Panc1 (cell line): Measurements from ENCODE around the gene RASSF5. TPM values are rescaled to one million over a fixed set of nuclear protein-coding genes. Genes with fewer than 3 reads are reported as not detected.
"Not testable (repeated sequence)": the region's sequence is repeated elsewhere in the genome, so short reads cannot be mapped to it uniquely, and the experiment has no call there.

Experiments used
- ATAC-seq: fragments of 200-7000 bp; cut with Tn5 transposase; 2 replicates; pipeline ENCODE4 v1.9.1; 2020; ENCODE audit warnings: mild to moderate bottlenecking, moderate library complexity
- BruUV-seq: library from RNA; stranded (reverse); fragments of 400-500 nt; replicated peaks from 2 replicates; lab custom pipeline; 2021; lab: Mats Ljungman, UMichigan
- CTCF ChIA-PET: fragments of 300-600 bp; sonication (Branson Sonifier 250); formaldehyde crosslinking; loops from one replicate; lab custom pipeline; 2022; ENCODE audit warnings: antibody characterized with exemption; lab: Charles Lee
- POLR2A ChIA-PET: fragments of 300-600 bp; sonication (Branson Sonifier 250); formaldehyde crosslinking; loops from one replicate; lab custom pipeline; 2022; ENCODE audit warnings: antibody characterized with exemption; lab: Charles Lee
- DNase-seq: peaks from one replicate; pipeline ENCODE4 v3.0.0-alpha.2; 2010; ENCODE audit warnings: low read depth, low spot score
- H3K27ac ChIP-seq: 2 replicates; pipeline ENCODE4 v1.5.1; 2011; ENCODE audit warnings: mild to moderate bottlenecking, low read length, inconsistent platforms
- H3K27me3 ChIP-seq: fragments of 200-500 bp; sonication (Bioruptor generic); 2 replicates; pipeline ENCODE4 v1.6.0; 2014; ENCODE audit warnings: low read length, inconsistent platforms; ENCODE audit not compliant: control insufficient read depth, insufficient read depth
- H3K36me3 ChIP-seq: fragments of 200-500 bp; sonication (Bioruptor generic); 2 replicates; pipeline ENCODE4 v1.5.1; 2014; ENCODE audit warnings: inconsistent platforms, mild to moderate bottlenecking, low read length, moderate library complexity; ENCODE audit not compliant: control insufficient read depth, insufficient read depth
- H3K4me1 ChIP-seq: 2 replicates; pipeline ENCODE4 v1.5.1; 2011; ENCODE audit warnings: inconsistent platforms, mild to moderate bottlenecking, low read length, moderate library complexity; ENCODE audit not compliant: control insufficient read depth, insufficient read depth
- H3K4me3 ChIP-seq, 2 experiments: 2 replicates each; pipeline ENCODE4 v1.5.1; 2011 to 2012; ENCODE audit warnings: low read depth in 2 of 2, low read length in 2 of 2, mild to moderate bottlenecking in 2 of 2, inconsistent platforms in 1 of 2, moderate library complexity in 1 of 2
- H3K9me3 ChIP-seq: fragments of 200-500 bp; sonication (Bioruptor generic); 2 replicates; pipeline ENCODE4 v1.5.1; 2014; ENCODE audit warnings: low read depth, mild to moderate bottlenecking, inconsistent platforms, low read length, moderate library complexity; ENCODE audit not compliant: control insufficient read depth, insufficient read depth
- POLR2AphosphoS5 ChIP-seq: IDR thresholded peaks from 2 replicates; pipeline ENCODE4 v1.6.1; 2012; ENCODE audit warnings: mild to moderate bottlenecking, low read depth, low read length, moderate library complexity
- SIN3A ChIP-seq: IDR thresholded peaks from 2 replicates; pipeline ENCODE4 v1.6.1; 2012; ENCODE audit warnings: low read depth, mild to moderate bottlenecking, low read length, moderate library complexity, borderline replicate concordance; ENCODE audit not compliant: insufficient read depth
- TCF7L2 ChIP-seq: IDR thresholded peaks from 2 replicates; pipeline ENCODE4 v1.6.1; 2011; ENCODE audit warnings: mild to moderate bottlenecking, low read depth, low read length, inconsistent platforms
- in situ Hi-C: cut with HindIII; loops from 2 replicates; pipeline ENCODE4 v1.10.0; 2016; ENCODE audit warnings: low sequenced_read_pairs, low pct_unique_long_range_greater_than_20kb
- intact Hi-C: fragments of 100-400 bp; cut with micrococcal nuclease; formaldehyde crosslinking; loops from one replicate; pipeline ENCODE4 v1.10.0; 2022; ENCODE audit not compliant: unreplicated experiment
- total RNA-seq: library from RNA; stranded (reverse); gene quantifications from one replicate; pipeline ENCODE4 v1.2.1, GENCODE V29; 2021; ENCODE audit not compliant: unreplicated experiment
- TF ChIP-seq, protein P1 (sequence below): fragments of 450-650 bp; IDR thresholded peaks from 2 replicates; pipeline ENCODE4 v1.5.1; 2017; ENCODE audit warnings: mild to moderate bottlenecking
- TF ChIP-seq, protein P2 (sequence below), 2 experiments: IDR thresholded peaks; 2 replicates each; pipeline ENCODE4 v1.6.1; 2011 to 2012; ENCODE audit warnings: low read depth in 2 of 2, control low read depth in 1 of 2, low read length in 1 of 2, mild to moderate bottlenecking in 1 of 2, moderate library complexity in 1 of 2; ENCODE audit not compliant: insufficient read depth in 1 of 2

Gene RASSF5
- total RNA-seq, 1 experiment from 2014 or later, result 1.6 TPM

DNA sequence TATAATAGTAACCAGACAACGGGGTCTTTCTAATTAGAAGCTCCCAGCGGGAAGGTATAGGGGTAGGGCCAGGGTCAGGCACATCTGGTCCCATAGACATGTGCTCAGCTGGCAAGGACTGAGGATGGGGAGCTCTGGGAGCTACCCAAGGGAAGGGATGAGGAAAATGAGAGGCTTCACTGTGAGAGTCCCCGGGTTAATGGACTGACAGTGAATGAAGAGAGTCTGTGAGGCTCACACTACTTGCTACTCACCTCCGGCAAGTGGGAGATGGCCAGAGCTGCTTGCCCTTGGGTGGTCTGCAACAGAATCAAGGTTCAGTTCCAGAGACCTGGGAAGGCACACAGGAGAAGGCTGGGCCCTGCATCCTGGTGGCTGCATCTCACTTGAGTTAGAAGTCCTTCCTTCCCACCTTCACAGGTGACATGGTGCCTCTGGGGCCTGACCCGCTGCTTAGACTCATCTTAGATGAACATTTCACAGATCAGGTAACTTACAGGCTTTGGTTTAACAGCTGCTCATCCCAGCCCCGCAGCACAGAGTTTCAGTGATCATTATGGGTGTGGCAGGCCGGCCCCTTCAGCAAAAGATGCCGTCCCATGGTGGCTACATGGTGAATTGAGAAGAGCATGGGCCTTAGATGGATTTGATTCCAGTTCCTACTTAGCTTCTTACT lies 73.2 kb downstream of the RASSF5 start:
- Histone ChIP-seq H3K27me3 (no peaks in the 10 kb centered on the region; the same call in 1 of the 2 replicates), H3K9me3 (no peaks in the 10 kb centered on the region), H3K27ac (no peak overlapping the region), H3K36me3 (no peaks in the 10 kb centered on the region), H3K4me3 (no peak overlapping the region), H3K4me1 (no peaks in the 10 kb centered on the region)
- in situ Hi-C loops, result no loop called here
- CTCF ChIA-PET, result interaction anchor here (0.8 kb wide), 1 partner anchor 90 kb away, joined by 3 read pairs; no protein-coding TSS in a partner anchor
- ATAC-seq (no peak), DNase-seq (no peak)
- BruUV-seq, result no TSS peak
- POLR2A ChIA-PET, result no interaction called here
- TF ChIP-seq POLR2AphosphoS5 (no peak), TCF7L2 (no peak), SIN3A (no peak)
- TF ChIP-seq, protein P1, sequence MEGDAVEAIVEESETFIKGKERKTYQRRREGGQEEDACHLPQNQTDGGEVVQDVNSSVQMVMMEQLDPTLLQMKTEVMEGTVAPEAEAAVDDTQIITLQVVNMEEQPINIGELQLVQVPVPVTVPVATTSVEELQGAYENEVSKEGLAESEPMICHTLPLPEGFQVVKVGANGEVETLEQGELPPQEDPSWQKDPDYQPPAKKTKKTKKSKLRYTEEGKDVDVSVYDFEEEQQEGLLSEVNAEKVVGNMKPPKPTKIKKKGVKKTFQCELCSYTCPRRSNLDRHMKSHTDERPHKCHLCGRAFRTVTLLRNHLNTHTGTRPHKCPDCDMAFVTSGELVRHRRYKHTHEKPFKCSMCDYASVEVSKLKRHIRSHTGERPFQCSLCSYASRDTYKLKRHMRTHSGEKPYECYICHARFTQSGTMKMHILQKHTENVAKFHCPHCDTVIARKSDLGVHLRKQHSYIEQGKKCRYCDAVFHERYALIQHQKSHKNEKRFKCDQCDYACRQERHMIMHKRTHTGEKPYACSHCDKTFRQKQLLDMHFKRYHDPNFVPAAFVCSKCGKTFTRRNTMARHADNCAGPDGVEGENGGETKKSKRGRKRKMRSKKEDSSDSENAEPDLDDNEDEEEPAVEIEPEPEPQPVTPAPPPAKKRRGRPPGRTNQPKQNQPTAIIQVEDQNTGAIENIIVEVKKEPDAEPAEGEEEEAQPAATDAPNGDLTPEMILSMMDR, result no peak
- TF ChIP-seq, protein P2, sequence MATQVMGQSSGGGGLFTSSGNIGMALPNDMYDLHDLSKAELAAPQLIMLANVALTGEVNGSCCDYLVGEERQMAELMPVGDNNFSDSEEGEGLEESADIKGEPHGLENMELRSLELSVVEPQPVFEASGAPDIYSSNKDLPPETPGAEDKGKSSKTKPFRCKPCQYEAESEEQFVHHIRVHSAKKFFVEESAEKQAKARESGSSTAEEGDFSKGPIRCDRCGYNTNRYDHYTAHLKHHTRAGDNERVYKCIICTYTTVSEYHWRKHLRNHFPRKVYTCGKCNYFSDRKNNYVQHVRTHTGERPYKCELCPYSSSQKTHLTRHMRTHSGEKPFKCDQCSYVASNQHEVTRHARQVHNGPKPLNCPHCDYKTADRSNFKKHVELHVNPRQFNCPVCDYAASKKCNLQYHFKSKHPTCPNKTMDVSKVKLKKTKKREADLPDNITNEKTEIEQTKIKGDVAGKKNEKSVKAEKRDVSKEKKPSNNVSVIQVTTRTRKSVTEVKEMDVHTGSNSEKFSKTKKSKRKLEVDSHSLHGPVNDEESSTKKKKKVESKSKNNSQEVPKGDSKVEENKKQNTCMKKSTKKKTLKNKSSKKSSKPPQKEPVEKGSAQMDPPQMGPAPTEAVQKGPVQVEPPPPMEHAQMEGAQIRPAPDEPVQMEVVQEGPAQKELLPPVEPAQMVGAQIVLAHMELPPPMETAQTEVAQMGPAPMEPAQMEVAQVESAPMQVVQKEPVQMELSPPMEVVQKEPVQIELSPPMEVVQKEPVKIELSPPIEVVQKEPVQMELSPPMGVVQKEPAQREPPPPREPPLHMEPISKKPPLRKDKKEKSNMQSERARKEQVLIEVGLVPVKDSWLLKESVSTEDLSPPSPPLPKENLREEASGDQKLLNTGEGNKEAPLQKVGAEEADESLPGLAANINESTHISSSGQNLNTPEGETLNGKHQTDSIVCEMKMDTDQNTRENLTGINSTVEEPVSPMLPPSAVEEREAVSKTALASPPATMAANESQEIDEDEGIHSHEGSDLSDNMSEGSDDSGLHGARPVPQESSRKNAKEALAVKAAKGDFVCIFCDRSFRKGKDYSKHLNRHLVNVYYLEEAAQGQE (IDR thresholded peaks at IDR 0.05; ENCODE audit: insufficient read depth in 1 of 2, low read depth in 2 of 2, low read length in 1 of 2), result no peak
- intact Hi-C loops, result no loop called here

DNA sequence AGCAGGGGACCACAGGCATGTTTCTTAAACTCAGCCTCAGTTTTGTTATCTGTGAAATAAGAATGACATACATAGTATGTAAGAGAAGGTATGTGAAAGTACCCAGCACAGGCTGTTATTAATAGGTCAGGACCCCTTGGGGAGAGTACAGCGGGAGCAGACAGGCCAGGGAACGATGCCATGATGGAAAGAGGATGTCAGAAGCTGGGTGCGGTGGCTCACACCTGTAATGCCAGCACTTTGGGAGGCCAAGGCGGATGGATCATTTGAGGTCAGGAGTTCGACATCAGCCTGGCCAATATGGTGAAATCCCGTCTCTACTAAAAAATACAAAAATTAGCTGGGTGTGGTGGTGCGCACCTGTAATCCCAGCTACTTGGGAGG lies 73.8 kb downstream of the RASSF5 start:
- H3K4me1 ChIP-seq, DNase-seq, POLR2A ChIA-PET, H3K27me3 ChIP-seq, in situ Hi-C loops, intact Hi-C loops, H3K4me3 ChIP-seq, BruUV-seq, H3K9me3 ChIP-seq, ATAC-seq, H3K27ac ChIP-seq, H3K36me3 ChIP-seq: not testable (repeated sequence)
- CTCF ChIA-PET, result interaction anchor here (0.8 kb wide), 1 partner anchor 90 kb away, joined by 3 read pairs; no protein-coding TSS in a partner anchor

DNA sequence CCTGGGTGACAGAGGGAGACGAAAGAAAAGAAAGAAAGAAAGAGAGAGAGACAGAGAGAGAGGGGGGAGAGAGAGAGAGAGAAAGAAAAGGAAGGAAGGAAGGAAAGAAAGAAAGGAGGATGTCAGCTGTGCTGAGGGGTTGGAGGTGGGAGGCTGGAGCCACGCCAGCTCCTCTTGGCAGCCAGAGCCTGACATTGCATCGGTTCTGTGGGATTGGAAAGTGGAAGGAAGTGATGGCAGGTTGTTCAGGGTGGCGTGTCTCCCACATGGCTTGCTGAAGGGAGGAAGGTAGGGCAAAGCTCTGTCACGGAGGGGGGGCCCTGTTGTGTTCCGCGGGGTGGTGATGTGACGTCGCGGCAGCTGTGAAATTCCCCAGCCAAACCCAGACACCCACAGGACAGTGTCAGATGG lies 74.2 kb downstream of the RASSF5 start:
- DNase-seq, result no peak
- no peak overlapping the region for H3K27ac ChIP-seq
- no peak for TF ChIP-seq TCF7L2
- TF ChIP-seq POLR2AphosphoS5, result no peak
- TF ChIP-seq SIN3A, result no peak
- TF ChIP-seq, protein P1, result no peak
- TF ChIP-seq, protein P2 (IDR thresholded peaks at IDR 0.05; ENCODE audit: insufficient read depth in 1 of 2, low read depth in 2 of 2, low read length in 1 of 2), result no peak
- no peaks in the 10 kb centered on the region for H3K9me3 ChIP-seq
- no peaks in the 10 kb centered on the region for H3K36me3 ChIP-seq
- CTCF ChIA-PET, result no interaction called here
- no TSS peak for BruUV-seq
- in situ Hi-C loops, result no loop called here
- POLR2A ChIA-PET, result no interaction called here
- no peaks in the 10 kb centered on the region; the same call in 1 of the 2 replicates for H3K27me3 ChIP-seq
- H3K4me1 ChIP-seq, result no peaks in the 10 kb centered on the region
- no peak overlapping the region for H3K4me3 ChIP-seq
- no peak for ATAC-seq
- intact Hi-C loops, result no loop called here
